Colonic mucosa (tissue), 4 donors: ENCODE results near the gene CCNI2. TPM values are rescaled to one million over a fixed set of nuclear protein-coding genes. Genes with fewer than 3 reads are reported as not detected.

ENCODE experiments used
- DNase-seq: peaks from one replicate; pipeline ENCODE4 v3.0.0-alpha.2; 2020
- H3K27ac ChIP-seq: fragments of 200-600 bp; one replicate; pipeline ENCODE4 v1.8.0; 2021
- H3K27me3 ChIP-seq: fragments of 200-600 bp; one replicate; pipeline ENCODE4 v1.8.0; 2021
- H3K36me3 ChIP-seq: fragments of 200-600 bp; one replicate; pipeline ENCODE4 v1.8.0; 2021
- H3K4me1 ChIP-seq: fragments of 200-600 bp; one replicate; pipeline ENCODE4 v1.8.0; 2021; ENCODE audit warnings: mild to moderate bottlenecking
- H3K4me3 ChIP-seq: fragments of 200-600 bp; one replicate; pipeline ENCODE4 v1.8.0; 2021
- H3K9ac ChIP-seq, 2 donors: one replicate each; pipeline ENCODE4 v1.7.0; 2013; ENCODE audit warnings: control low read depth in 2 of 2, low read depth in 2 of 2, low read length in 2 of 2
- H3K9me3 ChIP-seq: fragments of 200-600 bp; one replicate; pipeline ENCODE4 v1.8.0; 2021
- intact Hi-C: fragments of 100-400 bp; cut with DNase I; formaldehyde crosslinking; loops from one replicate; pipeline ENCODE4 v1.14.1; 2022
- total RNA-seq, 2 donors: library from RNA; stranded (reverse); fragmentation: NEBNext Ultra II Directional in 1 of 2; extraction: Animal tissue kit (Norgen Biotek cat#: 25700) in 1 of 2; gene quantifications; one replicate each; pipeline ENCODE4 v1.2.1, GENCODE V29; 2021
- TF ChIP-seq, protein P1 (sequence below): fragments of 200-600 bp; IDR thresholded peaks from one replicate; pipeline ENCODE4 v1.8.0; 2022; ENCODE audit warnings: antibody characterized with exemption, mild to moderate bottlenecking
- donor health status: healthy.
- donor health status: DM: no; HTN: no; CAD: no.
- donor health status: DM: no; HTN: no; CAD: no.

Gene CCNI2
- total RNA-seq, 2 donors from 2014 or later: 7.1 to 22.9 TPM

DNA sequence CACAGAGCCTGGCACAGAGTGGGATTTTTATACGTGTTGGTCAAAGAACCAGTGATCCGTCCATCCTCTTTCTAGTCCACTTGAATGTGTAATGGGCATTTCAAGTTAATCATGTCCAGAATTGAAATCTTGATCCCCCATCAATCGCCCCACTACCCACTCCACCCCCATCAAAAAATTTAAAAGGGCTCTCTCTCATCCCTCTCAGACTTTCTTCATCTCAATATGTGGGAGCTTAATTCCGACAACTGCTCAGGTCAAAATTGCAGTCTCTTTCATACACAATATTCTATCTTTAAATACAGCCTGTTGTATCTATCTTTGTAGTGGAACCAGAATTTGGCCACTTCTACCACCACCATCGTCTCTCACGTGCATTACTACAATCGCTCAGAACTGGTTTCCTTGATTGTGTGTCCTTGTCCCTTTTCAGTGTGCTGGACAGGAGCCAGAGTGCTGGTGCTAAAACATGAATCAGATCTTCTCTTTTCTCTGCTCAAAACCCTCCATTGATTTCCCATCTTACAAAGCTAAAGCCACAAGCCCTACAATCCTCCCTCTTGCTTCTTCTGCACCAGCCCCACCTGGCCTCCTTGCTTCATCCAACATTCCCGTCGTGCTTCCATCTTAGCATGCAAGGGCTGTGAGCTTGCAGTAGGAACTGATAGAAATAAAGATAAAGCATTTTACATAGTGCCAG, 9.1 kb upstream of the CCNI2 start:
- no peak overlapping the region for H3K27ac ChIP-seq
- no peaks in the 10 kb centered on the region for H3K27me3 ChIP-seq
- TF ChIP-seq, protein P1, sequence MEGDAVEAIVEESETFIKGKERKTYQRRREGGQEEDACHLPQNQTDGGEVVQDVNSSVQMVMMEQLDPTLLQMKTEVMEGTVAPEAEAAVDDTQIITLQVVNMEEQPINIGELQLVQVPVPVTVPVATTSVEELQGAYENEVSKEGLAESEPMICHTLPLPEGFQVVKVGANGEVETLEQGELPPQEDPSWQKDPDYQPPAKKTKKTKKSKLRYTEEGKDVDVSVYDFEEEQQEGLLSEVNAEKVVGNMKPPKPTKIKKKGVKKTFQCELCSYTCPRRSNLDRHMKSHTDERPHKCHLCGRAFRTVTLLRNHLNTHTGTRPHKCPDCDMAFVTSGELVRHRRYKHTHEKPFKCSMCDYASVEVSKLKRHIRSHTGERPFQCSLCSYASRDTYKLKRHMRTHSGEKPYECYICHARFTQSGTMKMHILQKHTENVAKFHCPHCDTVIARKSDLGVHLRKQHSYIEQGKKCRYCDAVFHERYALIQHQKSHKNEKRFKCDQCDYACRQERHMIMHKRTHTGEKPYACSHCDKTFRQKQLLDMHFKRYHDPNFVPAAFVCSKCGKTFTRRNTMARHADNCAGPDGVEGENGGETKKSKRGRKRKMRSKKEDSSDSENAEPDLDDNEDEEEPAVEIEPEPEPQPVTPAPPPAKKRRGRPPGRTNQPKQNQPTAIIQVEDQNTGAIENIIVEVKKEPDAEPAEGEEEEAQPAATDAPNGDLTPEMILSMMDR: no peak
- intact Hi-C loops: no loop called here
- H3K36me3 ChIP-seq: no peaks in the 10 kb centered on the region
- peak overlapping the region; percentile 96 for H3K4me3 ChIP-seq
- DNase-seq: no peak
- H3K9me3 ChIP-seq: no peaks in the 10 kb centered on the region
- no peaks in the 10 kb centered on the region for H3K4me1 ChIP-seq
- peak overlapping the region in 1 of 2 donors; percentile 46 for H3K9ac ChIP-seq

- H3K27ac ChIP-seq: no peak overlapping the region
- H3K27me3 ChIP-seq: no peaks in the 10 kb centered on the region
- no peaks in the 10 kb centered on the region for H3K9me3 ChIP-seq
- no peak for DNase-seq
- no peak overlapping the region for H3K4me3 ChIP-seq
- no peaks in the 10 kb centered on the region for H3K36me3 ChIP-seq
- no peak overlapping the region for H3K9ac ChIP-seq
- intact Hi-C loops: no loop called here
- no peaks in the 10 kb centered on the region for H3K4me1 ChIP-seq
- TF ChIP-seq, protein P1: no peak
Observed at GRCh38 chr5:132739232-132739631, 8.0 kb upstream of the CCNI2 start.

GRCh38 chr5:132742158-132742557, 5.1 kb upstream of the CCNI2 start:
- Histone ChIP-seq H3K27me3 (no peaks in the 10 kb centered on the region), H3K4me1 (no peaks in the 10 kb centered on the region), H3K4me3 (no peak overlapping the region), H3K9me3 (no peaks in the 10 kb centered on the region), H3K36me3 (no peaks in the 10 kb centered on the region), H3K9ac (no peak overlapping the region), H3K27ac (no peak overlapping the region)
- no peak for DNase-seq
- intact Hi-C loops: no loop called here
- TF ChIP-seq, protein P1: no peak

DNA sequence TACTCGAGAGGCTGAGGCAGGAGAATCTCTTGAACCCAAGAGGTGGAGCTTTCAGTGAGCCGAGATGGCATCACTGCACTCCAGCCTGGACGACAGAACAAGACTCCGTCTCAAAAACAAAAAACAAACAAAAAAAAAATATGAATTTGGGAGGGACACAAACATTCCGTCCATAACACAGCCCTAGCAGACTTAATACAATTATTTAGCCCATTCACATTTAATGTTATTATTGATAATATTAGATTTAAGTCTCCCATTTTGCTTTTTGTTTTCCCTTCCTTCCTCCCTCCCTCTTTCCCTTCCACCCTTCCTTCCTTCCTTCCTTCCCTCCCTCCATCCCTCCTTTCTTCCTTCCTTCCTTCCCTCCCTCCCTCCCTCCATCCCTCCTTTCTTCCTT, 4.6 kb upstream of the CCNI2 start:
- no peaks in the 10 kb centered on the region for H3K27me3 ChIP-seq
- TF ChIP-seq, protein P1: no peak
- H3K27ac ChIP-seq: no peak overlapping the region
- H3K36me3 ChIP-seq: no peaks in the 10 kb centered on the region
- H3K9ac ChIP-seq: no peak overlapping the region
- intact Hi-C loops: no loop called here
- no peaks in the 10 kb centered on the region for H3K4me1 ChIP-seq
- DNase-seq: no peak
- no peak overlapping the region for H3K4me3 ChIP-seq
- no peaks in the 10 kb centered on the region for H3K9me3 ChIP-seq

- no peaks in the 10 kb centered on the region for H3K4me1 ChIP-seq
- H3K4me3 ChIP-seq: no peak overlapping the region
- no peak overlapping the region for H3K9ac ChIP-seq
- intact Hi-C loops: no loop called here
- no peaks in the 10 kb centered on the region for H3K9me3 ChIP-seq
- DNase-seq: no peak
- TF ChIP-seq, protein P1: no peak
- H3K27me3 ChIP-seq: no peaks in the 10 kb centered on the region
- no peaks in the 10 kb centered on the region for H3K36me3 ChIP-seq
- H3K27ac ChIP-seq: no peak overlapping the region
Observed at GRCh38 chr5:132744659-132745058, 2.6 kb upstream of the CCNI2 start.
